HG03159 (cell line): ENCODE measurements around the gene SORBS1.

Experiments
- ATAC-seq: cut with Tn5 transposase; IDR thresholded peaks from one replicate; pipeline ENCODE4 v1.9.1; 2021; ENCODE audit warnings: mild to moderate bottlenecking, moderate library complexity; ENCODE audit not compliant: unreplicated experiment

SORBS1 gene

DNA sequence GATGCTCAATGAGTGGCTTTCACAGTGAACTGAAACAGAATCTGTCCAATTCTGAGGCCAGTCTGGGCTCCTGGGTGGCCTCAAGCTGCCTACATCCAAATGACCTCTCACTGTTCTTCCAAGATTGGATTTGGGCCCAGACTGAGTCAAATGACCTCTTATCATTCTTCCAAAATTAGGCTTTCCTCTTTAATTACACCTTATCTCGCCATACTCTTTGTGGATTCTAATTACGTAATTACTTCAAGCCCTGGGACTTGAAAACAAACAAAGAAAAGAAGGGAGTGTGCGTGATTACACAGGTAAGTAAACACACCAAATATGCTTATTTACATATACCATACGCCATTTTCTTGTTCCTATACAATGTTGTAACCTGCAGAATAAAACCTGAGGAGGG is 18.8 kb downstream of the SORBS1 start:
- no peak for ATAC-seq

GRCh38 chr10:95540514-95541052 is 20.6 kb downstream of the SORBS1 start:
- ATAC-seq = no peak

GRCh38 chr10:95539560-95540284 is 21.4 kb downstream of the SORBS1 start:
- no peak for ATAC-seq

GRCh38 chr10:95538412-95538811 is 22.8 kb downstream of the SORBS1 start:
- ATAC-seq = no peak

- ATAC-seq = no peak
These were observed 23.6 kb downstream of the SORBS1 start for GRCh38 chr10:95537542-95537927.

- no peak for ATAC-seq
These were observed 24.2 kb downstream of the SORBS1 start for GRCh38 chr10:95536894-95537541.

DNA sequence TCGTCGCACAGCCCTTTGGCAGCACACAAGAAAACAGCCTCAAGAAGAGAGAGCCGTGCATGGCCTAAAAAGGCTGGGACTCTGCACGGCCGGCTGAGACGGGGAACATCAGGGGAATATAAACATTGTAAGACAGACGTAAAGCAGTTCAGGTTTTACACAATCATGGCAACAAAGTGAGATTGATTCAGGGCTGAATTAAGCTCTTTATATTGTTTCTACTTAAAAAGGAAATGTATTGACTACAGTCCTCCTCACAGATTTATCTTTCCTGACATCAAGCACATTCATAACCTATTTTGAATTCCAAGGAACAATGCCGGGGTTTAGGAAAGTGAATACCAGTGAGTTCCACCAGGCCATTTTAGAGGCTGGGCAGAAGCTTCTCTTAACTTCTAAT is 25.2 kb downstream of the SORBS1 start:
- ATAC-seq = no peak

- ATAC-seq = no peak
These were observed 25.6 kb downstream of the SORBS1 start for GRCh38 chr10:95535526-95535925.

- no peak for ATAC-seq
These were observed 27.6 kb downstream of the SORBS1 start for GRCh38 chr10:95533590-95533989.

- no peak for ATAC-seq
These were observed 28.6 kb downstream of the SORBS1 start for GRCh38 chr10:95532536-95532935.

DNA sequence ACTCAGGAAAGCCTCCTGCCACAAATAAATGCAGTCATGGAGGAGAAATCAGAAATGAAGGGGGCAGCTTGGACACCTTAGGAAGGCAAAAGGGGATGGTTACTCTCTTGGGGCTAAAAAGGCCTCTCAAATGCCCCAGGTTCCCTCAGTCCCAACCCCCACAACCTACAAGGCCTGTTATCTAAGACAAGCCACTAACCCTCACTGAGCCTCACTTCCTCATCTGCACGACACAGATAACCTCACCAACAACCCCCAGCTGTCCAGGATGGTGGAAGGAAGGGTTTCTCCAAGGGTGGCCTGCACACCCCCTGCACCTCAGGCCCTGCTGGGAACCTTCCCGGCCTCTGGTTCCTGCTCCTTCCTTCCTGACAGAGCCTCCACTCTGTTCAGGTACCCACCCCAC is 29.2 kb downstream of the SORBS1 start:
- ATAC-seq = no peak

- no peak for ATAC-seq
These were observed 29.9 kb downstream of the SORBS1 start for GRCh38 chr10:95531058-95531809.

DNA sequence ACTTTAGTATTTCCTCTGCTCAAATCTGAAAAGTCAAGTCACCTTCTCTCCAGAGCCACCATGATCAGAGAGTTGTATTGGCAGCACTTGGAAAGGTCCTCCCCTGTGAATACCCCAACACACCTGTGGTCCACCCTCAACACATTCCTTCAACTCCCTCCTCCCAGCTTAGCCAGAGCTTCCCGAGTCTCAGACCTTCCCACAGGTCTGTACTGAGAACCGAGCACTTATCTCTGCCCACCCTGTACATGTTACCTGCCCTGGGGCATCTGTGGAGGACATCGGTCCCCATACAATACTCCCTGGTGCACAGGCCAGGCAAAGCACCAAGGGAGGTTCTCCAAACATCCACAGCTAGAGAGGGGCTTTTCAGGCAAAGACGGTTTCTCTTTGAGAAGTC is 30.6 kb downstream of the SORBS1 start:
- ATAC-seq = no peak

GRCh38 chr10:95530029-95530428 is 31.1 kb downstream of the SORBS1 start:
- no peak for ATAC-seq

- ATAC-seq = no peak
These were observed 35.1 kb downstream of the SORBS1 start for GRCh38 chr10:95526044-95526443.

DNA sequence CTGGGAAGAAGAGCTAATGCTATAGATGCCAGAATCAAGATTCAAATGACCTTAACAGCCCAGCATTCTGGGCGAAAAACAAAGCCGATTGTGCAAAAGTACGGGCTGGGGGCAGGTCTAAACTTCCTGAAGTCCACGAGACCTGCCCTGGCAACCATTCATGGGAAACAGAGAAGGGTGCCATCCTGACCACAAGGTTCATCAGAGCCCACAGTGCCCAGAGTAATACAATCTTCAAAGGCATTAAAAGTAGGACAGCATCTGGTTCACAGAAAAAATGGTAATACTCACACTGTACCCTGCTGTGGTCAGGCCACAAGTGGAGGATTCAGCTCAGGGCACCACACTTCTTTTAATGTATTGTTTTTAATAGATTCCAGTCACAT is 36.1 kb downstream of the SORBS1 start:
- no peak for ATAC-seq

GRCh38 chr10:95524358-95525032 is 36.7 kb downstream of the SORBS1 start:
- ATAC-seq = no peak

DNA sequence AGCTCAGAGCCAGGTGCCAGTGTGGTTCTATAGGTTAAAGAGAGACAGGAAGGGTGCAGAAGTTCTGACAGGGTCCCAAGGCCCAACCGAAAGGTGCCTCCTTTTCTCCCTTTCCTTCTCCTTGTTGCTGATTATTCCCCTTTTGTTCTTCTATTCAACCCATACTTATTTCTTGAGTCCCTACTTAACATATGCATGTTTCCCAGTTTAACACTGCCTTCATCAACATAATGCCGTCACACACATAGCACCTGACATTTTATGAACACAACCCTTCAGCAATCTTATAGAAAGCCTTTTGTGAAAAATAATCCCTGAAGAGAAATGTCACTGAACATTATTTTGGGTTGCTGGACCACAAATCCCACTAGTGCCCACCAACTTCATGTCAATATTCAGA is 39.1 kb downstream of the SORBS1 start:
- ATAC-seq = no peak

DNA sequence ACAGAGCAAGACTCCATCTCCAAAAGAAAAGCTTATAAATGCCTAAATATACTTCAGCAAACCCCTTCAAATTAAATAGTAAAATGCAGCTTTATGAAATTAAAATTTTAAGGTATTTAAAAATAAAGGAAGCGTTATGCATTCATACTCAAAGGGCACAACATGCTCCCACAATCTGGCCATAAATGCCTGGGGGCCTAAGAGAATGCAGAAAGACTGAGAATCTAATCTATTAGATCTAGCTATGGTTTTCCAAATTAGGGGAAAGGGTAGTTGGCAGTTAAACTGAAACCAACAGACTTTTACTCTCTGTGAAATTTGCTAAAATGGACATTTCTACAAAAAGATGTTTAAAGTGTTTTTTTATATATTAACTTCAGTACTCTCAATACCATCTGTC is 40.6 kb downstream of the SORBS1 start:
- no peak for ATAC-seq

GRCh38 chr10:95518455-95519452 is 42.4 kb downstream of the SORBS1 start:
- no peak for ATAC-seq
